ENCODE data around the gene AP3D1.
A peak's percentile ranks its signal among the peaks of the same experiment; 100 is the strongest.

AP3D1 gene

DNA sequence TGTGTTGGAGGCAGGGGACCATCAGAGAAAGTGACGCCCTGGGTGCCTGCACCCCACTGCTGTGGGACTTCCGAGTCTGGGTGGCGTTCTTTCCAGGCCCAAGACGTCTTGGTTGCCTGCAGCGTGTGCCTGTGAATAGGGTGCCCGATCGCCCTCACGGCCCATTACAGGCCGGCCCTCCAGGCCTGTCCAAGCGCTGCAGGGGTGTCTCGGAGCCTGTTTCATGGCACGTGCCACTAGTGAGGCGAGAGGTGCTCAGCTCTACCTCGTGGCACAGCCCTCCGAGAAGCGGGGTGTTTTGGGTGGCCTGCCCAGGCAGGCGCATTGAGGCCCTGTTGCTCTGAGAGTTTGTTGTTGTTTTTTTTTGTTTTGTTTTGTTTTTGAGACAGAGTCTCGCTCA lies 42.4 kb upstream of the AP3D1 start:
- H3K36me3 ChIP-seq (ENCODE audit: control insufficient read depth in 5 of 5, insufficient read depth in 5 of 5, low read length in 5 of 5): peaks cover 0 to 89% (median 77%) of the 10 kb centered on the region in 5 donors
- no peak overlapping the region for H3K4me3 ChIP-seq (ENCODE audit: low read depth in 1 of 5, low read length in 5 of 5)
- no peaks in the 10 kb centered on the region for H3K9me3 ChIP-seq (ENCODE audit: control insufficient read depth in 5 of 5, low read length in 5 of 5)
- H3K4me1 ChIP-seq (ENCODE audit: control insufficient read depth in 5 of 5, insufficient read depth in 5 of 5, low read length in 5 of 5): peaks cover 0 to 12% (median 1%) of the 10 kb centered on the region in 5 donors
- H3K27me3 ChIP-seq (ENCODE audit: control insufficient read depth in 5 of 5, insufficient read depth in 4 of 5, low read length in 5 of 5): no peaks in the 10 kb centered on the region
- H3K27ac ChIP-seq (ENCODE audit: low read depth, low read length): no peak overlapping the region
- H3K9ac ChIP-seq (ENCODE audit: low read length in 5 of 5): no peak overlapping the region

DNA sequence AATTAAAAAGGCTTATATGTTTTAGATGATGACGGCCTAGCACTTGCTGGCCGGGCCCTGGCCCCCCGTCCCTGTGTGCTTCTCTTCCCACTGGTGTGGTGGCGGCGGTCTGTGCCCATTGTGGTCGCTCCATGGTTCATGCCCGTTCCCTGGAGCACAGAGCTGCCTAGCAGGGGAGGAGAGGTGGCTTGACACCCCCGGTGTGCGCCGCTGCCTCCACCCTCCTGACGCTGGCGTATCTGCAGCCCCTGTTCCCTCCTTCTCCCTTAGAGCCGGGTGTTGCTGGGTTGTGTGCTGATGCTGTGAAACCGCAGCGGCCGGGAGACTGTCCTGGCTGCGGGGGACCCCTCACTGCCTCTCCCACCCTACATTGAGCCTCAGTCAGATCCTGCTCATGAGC lies 41.5 kb upstream of the AP3D1 start:
- Histone ChIP-seq H3K27me3 (ENCODE audit: control insufficient read depth in 5 of 5, insufficient read depth in 4 of 5, low read length in 5 of 5) (no peaks in the 10 kb centered on the region), H3K27ac (ENCODE audit: low read depth, low read length) (no peak overlapping the region), H3K36me3 (ENCODE audit: control insufficient read depth in 5 of 5, insufficient read depth in 5 of 5, low read length in 5 of 5) (peaks cover 0 to 86% (median 77%) of the 10 kb centered on the region in 5 donors), H3K4me1 (ENCODE audit: control insufficient read depth in 5 of 5, insufficient read depth in 5 of 5, low read length in 5 of 5) (peaks cover 0 to 19% (median 6%) of the 10 kb centered on the region in 5 donors), H3K9me3 (ENCODE audit: control insufficient read depth in 5 of 5, low read length in 5 of 5) (no peaks in the 10 kb centered on the region), H3K4me3 (ENCODE audit: low read depth in 1 of 5, low read length in 5 of 5) (no peak overlapping the region), H3K9ac (ENCODE audit: low read length in 5 of 5) (no peak overlapping the region)

DNA sequence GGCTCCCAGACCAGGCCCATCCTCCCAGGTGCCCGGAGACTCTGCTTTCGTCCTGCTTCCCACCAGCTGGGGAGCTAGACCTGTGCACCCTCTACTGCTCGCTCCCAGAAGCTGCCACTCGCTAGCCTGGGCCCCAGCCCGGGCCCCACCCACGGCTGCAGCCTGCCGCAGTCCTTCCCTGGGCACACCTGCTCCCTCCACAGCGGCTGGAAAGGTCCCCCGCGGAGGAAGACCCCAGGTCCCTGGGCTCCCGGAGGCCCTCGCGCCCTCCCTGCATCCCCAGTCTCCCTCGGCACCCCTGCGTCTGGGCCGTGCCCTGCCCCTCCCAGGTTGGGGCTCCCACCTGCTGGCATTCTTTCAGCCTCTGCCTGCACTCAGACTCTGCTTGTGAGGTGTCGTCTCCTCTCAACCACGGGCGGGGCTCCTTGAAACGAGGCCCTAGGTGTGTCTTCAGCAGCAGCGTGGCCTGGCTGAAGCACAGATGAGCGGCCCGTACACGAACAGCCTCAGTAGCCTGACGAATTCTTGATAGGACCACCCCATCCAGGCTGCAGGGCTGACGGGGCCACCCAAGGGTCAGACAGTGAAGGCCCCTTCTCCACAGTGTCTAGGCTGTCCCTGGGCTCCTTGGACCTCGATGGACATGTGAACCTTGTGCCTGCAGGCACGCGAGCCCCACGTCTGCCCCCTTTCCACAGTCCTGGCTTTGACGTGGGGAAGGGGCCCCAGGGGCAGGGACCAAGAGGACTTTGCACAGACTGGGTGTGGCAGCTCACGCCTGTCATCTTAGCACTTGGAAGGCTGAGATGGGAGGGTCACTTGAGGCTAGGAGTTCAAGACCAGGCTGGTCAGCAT lies 40.3 kb upstream of the AP3D1 start:
- no peak overlapping the region for H3K27ac ChIP-seq (ENCODE audit: low read depth, low read length)
- H3K4me1 ChIP-seq (ENCODE audit: control insufficient read depth in 5 of 5, insufficient read depth in 5 of 5, low read length in 5 of 5): peaks cover 3 to 28% (median 13%) of the 10 kb centered on the region in 5 donors
- no peak overlapping the region for H3K4me3 ChIP-seq (ENCODE audit: low read depth in 1 of 5, low read length in 5 of 5)
- H3K27me3 ChIP-seq (ENCODE audit: control insufficient read depth in 5 of 5, insufficient read depth in 4 of 5, low read length in 5 of 5): no peaks in the 10 kb centered on the region
- H3K9ac ChIP-seq (ENCODE audit: low read length in 5 of 5): no peak overlapping the region
- H3K36me3 ChIP-seq (ENCODE audit: control insufficient read depth in 5 of 5, insufficient read depth in 5 of 5, low read length in 5 of 5): peaks cover 0 to 82% (median 72%) of the 10 kb centered on the region in 5 donors
- no peaks in the 10 kb centered on the region for H3K9me3 ChIP-seq (ENCODE audit: control insufficient read depth in 5 of 5, low read length in 5 of 5)

DNA sequence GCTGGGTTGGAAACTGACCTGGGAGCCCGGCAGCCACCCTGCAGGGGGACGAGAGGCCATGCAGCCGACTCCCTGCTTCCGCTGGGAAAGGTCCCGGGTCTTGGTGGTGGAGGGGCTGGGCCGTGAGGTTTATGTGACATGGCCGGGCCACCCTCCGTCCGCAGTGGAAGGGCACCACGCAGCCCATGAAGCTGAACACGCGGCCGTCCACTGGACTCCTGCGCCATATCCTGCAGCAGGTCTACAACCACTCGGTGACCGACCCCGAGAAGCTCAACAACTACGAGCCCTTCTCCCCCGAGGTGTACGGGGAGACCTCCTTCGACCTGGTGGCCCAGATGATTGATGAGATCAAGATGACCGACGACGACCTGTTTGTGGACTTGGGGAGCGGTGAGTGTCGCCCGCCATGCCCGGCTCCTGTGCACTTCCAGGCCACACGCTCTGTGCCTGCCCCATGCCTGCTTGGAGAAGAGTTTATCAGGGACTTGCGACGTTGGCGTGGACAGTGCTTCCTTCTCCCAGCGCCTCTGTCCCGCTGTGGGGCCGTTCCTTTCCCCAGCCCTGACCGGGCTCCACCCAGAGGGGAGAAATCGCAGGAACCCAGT lies 39.6 kb upstream of the AP3D1 start:
- no peak overlapping the region for H3K27ac ChIP-seq (ENCODE audit: low read depth, low read length)
- peaks cover 9 to 33% (median 20%) of the 10 kb centered on the region in 5 donors for H3K4me1 ChIP-seq (ENCODE audit: control insufficient read depth in 5 of 5, insufficient read depth in 5 of 5, low read length in 5 of 5)
- no peak overlapping the region for H3K4me3 ChIP-seq (ENCODE audit: low read depth in 1 of 5, low read length in 5 of 5)
- H3K36me3 ChIP-seq (ENCODE audit: control insufficient read depth in 5 of 5, insufficient read depth in 5 of 5, low read length in 5 of 5): peaks cover 0 to 76% (median 68%) of the 10 kb centered on the region in 5 donors
- no peaks in the 10 kb centered on the region for H3K27me3 ChIP-seq (ENCODE audit: control insufficient read depth in 5 of 5, insufficient read depth in 4 of 5, low read length in 5 of 5)
- no peaks in the 10 kb centered on the region for H3K9me3 ChIP-seq (ENCODE audit: control insufficient read depth in 5 of 5, low read length in 5 of 5)
- H3K9ac ChIP-seq (ENCODE audit: low read length in 5 of 5): no peak overlapping the region

DNA sequence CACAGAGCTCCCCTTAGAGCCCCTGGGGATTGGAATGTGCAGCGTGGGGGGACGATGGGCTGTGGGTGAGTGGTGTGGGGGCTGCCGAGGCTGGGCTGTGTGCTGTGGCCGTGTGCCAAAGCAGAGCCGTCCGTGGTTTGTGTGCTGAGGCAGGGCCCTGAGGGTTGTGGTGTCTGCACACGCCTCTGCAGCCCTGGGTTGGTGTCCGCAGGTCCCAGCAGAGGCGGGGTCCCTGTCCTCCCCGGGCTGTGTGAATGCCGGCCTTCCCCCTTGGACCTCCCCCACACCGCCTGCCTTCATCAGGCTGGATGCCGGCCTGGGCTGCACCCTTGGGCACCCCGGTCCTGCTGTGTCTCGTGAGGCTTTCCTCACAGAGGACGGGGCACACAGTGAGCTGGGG lies 38.5 kb upstream of the AP3D1 start:
- Histone ChIP-seq H3K27ac (ENCODE audit: low read depth, low read length) (no peak overlapping the region), H3K4me1 (ENCODE audit: control insufficient read depth in 5 of 5, insufficient read depth in 5 of 5, low read length in 5 of 5) (peaks cover 10 to 40% (median 30%) of the 10 kb centered on the region in 5 donors), H3K9me3 (ENCODE audit: control insufficient read depth in 5 of 5, low read length in 5 of 5) (no peaks in the 10 kb centered on the region), H3K36me3 (ENCODE audit: control insufficient read depth in 5 of 5, insufficient read depth in 5 of 5, low read length in 5 of 5) (peaks cover 0 to 65% (median 57%) of the 10 kb centered on the region in 5 donors), H3K9ac (ENCODE audit: low read length in 5 of 5) (no peak overlapping the region), H3K4me3 (ENCODE audit: low read depth in 1 of 5, low read length in 5 of 5) (no peak overlapping the region), H3K27me3 (ENCODE audit: control insufficient read depth in 5 of 5, insufficient read depth in 4 of 5, low read length in 5 of 5) (no peaks in the 10 kb centered on the region)

DNA sequence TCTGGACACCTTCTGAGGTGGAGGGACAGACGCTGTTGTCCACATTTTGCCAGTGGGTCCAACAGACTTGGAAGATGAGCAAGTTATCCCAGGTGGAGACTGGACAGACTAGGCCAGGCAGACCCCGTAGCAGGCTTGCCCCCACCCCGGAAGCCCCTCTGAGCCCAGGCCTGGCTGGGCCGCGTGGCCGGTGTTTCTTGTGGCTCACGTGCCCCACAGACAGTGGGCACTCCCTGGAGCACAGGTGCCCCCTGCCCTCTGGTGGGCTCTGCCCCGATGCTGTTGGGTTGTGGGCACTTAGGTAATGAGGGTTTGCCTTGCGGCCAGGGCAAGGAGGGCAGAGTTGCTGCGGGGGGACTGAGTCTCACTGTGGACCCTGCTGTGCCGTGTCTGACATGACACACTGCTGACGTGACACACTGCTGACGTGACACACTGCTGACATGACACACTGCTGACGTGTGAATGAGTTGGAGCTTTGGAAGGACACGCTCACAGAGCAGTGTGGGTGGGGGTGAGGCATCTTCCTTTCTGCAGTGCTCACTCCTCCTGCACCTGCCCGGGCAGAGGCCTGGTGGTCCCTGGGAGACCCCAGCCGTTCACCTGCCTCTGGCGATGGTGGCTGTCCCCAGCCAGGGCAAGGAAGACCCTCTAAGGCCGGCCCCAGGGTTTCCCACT lies 37.5 kb upstream of the AP3D1 start:
- no peak overlapping the region for H3K4me3 ChIP-seq (ENCODE audit: low read depth in 1 of 5, low read length in 5 of 5)
- no peaks in the 10 kb centered on the region for H3K9me3 ChIP-seq (ENCODE audit: control insufficient read depth in 5 of 5, low read length in 5 of 5)
- H3K27me3 ChIP-seq (ENCODE audit: control insufficient read depth in 5 of 5, insufficient read depth in 4 of 5, low read length in 5 of 5): no peaks in the 10 kb centered on the region
- H3K27ac ChIP-seq (ENCODE audit: low read depth, low read length): no peak overlapping the region
- peaks cover 0 to 66% (median 51%) of the 10 kb centered on the region in 5 donors for H3K36me3 ChIP-seq (ENCODE audit: control insufficient read depth in 5 of 5, insufficient read depth in 5 of 5, low read length in 5 of 5)
- H3K4me1 ChIP-seq (ENCODE audit: control insufficient read depth in 5 of 5, insufficient read depth in 5 of 5, low read length in 5 of 5): peaks cover 10 to 40% (median 30%) of the 10 kb centered on the region in 5 donors
- peak overlapping the region in 1 of 5 donors; percentile 13 for H3K9ac ChIP-seq (ENCODE audit: low read length in 5 of 5)

DNA sequence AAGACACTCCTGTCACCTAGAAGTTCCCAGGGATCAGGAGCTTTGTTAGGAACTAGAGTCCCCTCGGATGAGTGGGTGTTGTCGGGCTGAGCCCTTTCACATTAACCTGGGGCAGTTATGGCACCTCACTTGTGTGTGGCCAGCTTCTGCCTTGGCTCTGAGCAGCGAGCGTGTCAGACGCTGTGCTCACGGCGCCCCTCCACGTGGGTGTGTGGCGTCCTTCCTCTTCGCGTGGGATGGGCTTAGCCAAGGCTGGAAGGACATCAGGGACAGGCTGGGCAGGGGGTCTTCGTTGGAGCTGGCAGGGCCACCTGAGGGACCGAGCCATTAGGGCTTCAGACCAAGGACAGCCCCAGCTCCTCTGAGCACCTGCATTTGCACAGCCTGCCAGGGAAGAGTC lies 35.8 kb upstream of the AP3D1 start:
- Histone ChIP-seq H3K4me1 (ENCODE audit: control insufficient read depth in 5 of 5, insufficient read depth in 5 of 5, low read length in 5 of 5) (peaks cover 10 to 40% (median 30%) of the 10 kb centered on the region in 5 donors), H3K27me3 (ENCODE audit: control insufficient read depth in 5 of 5, insufficient read depth in 4 of 5, low read length in 5 of 5) (no peaks in the 10 kb centered on the region), H3K36me3 (ENCODE audit: control insufficient read depth in 5 of 5, insufficient read depth in 5 of 5, low read length in 5 of 5) (peaks cover 0 to 65% (median 45%) of the 10 kb centered on the region in 5 donors), H3K9me3 (ENCODE audit: control insufficient read depth in 5 of 5, low read length in 5 of 5) (no peaks in the 10 kb centered on the region), H3K4me3 (ENCODE audit: low read depth in 1 of 5, low read length in 5 of 5) (no peak overlapping the region), H3K9ac (ENCODE audit: low read length in 5 of 5) (no peak overlapping the region), H3K27ac (ENCODE audit: low read depth, low read length) (peak overlapping the region; percentile 80)

DNA sequence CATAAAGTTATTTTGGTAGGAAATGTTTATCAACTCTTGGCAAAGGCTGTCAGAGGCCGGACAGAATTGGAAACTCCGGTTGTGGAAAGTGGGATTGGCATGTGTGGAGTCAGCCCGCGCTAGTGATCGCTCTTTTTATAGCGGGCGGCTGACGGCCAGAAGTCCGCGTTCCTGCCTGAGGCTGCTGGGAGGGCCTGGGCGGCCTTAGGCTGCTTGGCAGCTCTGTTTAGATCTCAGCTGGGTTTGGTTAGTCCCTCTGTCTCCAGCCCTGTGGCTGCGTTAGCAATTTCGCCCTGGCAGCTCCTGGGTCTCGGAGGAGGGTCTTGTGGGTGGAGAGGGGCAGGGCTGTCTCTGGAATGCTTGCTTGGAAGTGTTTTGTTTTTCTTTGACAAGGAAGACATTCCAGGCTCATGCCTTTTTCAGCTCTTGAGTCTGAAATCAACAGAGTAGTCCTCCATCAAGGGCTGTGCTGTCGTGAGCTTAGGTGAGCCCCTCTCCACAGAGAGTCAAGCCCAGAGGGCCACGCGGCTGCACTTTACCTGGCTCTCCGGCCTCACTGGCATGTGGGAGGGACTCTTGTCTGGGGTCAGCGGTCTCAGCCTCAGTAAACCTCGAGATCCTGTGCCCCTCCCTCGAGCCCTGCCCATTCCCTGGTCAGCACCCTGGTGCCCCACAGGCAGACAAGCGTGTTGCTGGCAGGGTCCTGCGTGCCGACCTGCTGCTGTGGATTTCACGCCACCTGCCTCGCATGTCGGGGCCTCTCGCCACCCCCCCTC lies 34.9 kb upstream of the AP3D1 start:
- H3K9ac ChIP-seq (ENCODE audit: low read length in 5 of 5): peak overlapping the region in 3 of 5 donors; percentile 2 to 35 (median 3)
- H3K9me3 ChIP-seq (ENCODE audit: control insufficient read depth in 5 of 5, low read length in 5 of 5): no peaks in the 10 kb centered on the region
- H3K36me3 ChIP-seq (ENCODE audit: control insufficient read depth in 5 of 5, insufficient read depth in 5 of 5, low read length in 5 of 5): peaks cover 0 to 57% (median 38%) of the 10 kb centered on the region in 5 donors
- H3K4me3 ChIP-seq (ENCODE audit: low read depth in 1 of 5, low read length in 5 of 5): peak overlapping the region; percentile 1 to 44 (median 33)
- H3K27ac ChIP-seq (ENCODE audit: low read depth, low read length): peak overlapping the region; percentile 80
- no peaks in the 10 kb centered on the region for H3K27me3 ChIP-seq (ENCODE audit: control insufficient read depth in 5 of 5, insufficient read depth in 4 of 5, low read length in 5 of 5)
- H3K4me1 ChIP-seq (ENCODE audit: control insufficient read depth in 5 of 5, insufficient read depth in 5 of 5, low read length in 5 of 5): peaks cover 10 to 42% (median 30%) of the 10 kb centered on the region in 5 donors

DNA sequence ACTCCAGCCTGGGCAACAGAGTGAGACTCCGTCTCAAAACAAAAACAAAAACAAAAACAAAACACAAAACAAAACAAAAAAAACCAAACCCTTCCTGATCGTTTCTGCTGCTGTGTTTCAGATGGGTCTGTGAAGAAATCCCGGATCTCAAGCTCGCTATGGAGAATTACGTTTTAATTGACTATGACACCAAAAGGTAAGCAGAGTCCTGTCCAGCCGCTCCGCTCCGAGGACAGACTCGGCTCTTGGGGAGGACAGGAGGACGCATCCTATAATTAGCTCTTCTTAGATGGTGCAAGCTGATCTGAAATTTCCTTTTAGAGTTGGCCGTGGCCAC lies 34.3 kb upstream of the AP3D1 start:
- H3K9ac ChIP-seq (ENCODE audit: low read length in 5 of 5): peak overlapping the region in 2 of 5 donors; percentile 2 to 3
- peaks cover 0 to 57% (median 40%) of the 10 kb centered on the region in 5 donors for H3K36me3 ChIP-seq (ENCODE audit: control insufficient read depth in 5 of 5, insufficient read depth in 5 of 5, low read length in 5 of 5)
- no peaks in the 10 kb centered on the region for H3K9me3 ChIP-seq (ENCODE audit: control insufficient read depth in 5 of 5, low read length in 5 of 5)
- H3K27me3 ChIP-seq (ENCODE audit: control insufficient read depth in 5 of 5, insufficient read depth in 4 of 5, low read length in 5 of 5): no peaks in the 10 kb centered on the region
- H3K4me1 ChIP-seq (ENCODE audit: control insufficient read depth in 5 of 5, insufficient read depth in 5 of 5, low read length in 5 of 5): peaks cover 10 to 43% (median 30%) of the 10 kb centered on the region in 5 donors
- H3K4me3 ChIP-seq (ENCODE audit: low read depth in 1 of 5, low read length in 5 of 5): peak overlapping the region in 4 of 5 donors; percentile 17 to 44 (median 28)
- peak overlapping the region; percentile 80 for H3K27ac ChIP-seq (ENCODE audit: low read depth, low read length)
